ENCODE measurements around the gene IGF1.
"Not testable (repeated sequence)": the region's sequence is repeated elsewhere in the genome, so short reads cannot be mapped to it uniquely, and the experiment has no call there.

The IGF1 gene

GRCh38 chr12:102396276-102396675, 84.1 kb downstream of the IGF1 start:
- no peak for DNase-seq (ENCODE audit: insufficient read length, low spot score)
- FAIRE-seq = no peak

DNA sequence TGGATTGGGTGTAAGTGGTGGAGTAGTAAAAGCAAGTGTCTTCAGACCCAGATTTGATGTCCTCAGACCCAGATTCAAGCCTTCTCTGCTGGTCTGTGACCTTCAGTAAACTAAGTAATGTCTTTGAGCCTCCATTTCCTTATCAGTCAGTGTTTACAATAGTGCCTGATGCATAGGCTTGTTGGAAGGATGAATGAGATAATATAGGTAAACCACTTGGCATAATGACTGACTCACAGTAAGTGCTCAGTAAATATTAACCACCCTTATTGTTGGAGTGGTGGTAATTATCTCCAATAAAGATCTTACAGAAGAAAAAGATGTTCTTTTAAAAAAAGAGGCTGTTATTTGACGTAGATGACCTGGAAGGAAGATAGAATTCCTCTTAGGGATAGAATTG, 86.2 kb downstream of the IGF1 start:
- DNase-seq (ENCODE audit: insufficient read length, low spot score) (no peak), FAIRE-seq (no peak)

GRCh38 chr12:102390068-102390467, 90.3 kb downstream of the IGF1 start:
- FAIRE-seq (no peak), DNase-seq (ENCODE audit: insufficient read length, low spot score) (no peak)

DNA sequence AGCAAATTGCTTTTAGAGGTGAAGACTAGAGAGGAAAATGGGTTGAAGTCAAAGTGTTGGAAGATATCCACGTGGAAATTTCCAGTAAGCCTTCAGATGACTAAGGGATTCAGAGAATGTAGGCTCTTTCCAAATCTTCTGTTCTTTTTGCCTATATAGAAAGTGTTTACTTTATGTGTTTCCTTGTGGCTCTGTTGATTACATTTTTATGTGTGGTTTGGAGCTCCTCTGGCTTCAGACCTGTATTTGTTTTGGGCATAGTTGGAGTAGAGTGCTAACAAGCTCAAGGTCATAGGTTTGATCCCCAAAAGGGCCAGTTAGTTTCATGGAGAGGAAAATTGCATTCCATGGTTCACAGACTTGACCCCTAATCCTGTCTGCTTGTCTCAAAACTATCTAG, 91.9 kb downstream of the IGF1 start:
- DNase-seq (ENCODE audit: insufficient read length, low spot score) (no peak), FAIRE-seq (no peak)

GRCh38 chr12:102385343-102385742, 95.0 kb downstream of the IGF1 start:
- FAIRE-seq = no peak
- no peak for DNase-seq (ENCODE audit: insufficient read length, low spot score)

DNA sequence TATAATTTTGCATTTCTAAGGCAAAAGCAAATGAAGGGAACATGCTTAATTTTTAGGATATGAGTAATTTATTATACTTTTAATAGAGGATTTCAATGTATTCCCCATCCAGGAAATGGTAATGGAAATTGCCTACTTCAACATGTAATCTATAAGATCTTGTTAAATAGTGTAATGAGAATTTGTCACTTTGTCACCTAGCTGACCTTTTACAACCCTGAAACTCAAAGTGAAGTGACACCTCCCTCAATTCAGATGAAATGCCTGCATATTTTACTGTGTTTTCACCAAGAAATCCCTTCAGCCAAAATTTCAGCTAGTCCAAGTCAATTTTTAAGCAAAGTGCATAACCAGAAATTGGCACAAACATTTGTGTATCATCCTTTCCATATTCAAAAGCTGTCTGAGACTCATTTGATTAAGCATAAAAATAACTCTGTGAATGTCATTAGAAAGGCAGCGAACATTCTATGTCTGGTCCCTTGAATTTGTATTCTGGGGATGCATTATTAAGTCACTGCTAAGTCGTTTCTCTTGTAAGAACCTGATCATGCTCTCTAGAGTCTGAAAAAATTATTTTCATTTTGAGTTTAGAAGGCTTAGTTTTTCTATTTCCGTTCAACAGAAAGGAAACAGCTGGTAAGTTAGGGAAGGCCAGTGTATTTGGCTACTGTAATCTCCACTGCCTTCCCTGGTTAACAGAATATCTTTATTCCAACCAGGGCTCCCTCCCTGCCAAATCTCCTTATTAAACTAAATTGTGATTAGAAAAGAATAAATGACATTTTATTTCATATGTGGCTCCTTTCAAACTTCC, 100.8 kb downstream of the IGF1 start:
- no peak for FAIRE-seq
- no peak for DNase-seq (ENCODE audit: insufficient read length, low spot score)

DNA sequence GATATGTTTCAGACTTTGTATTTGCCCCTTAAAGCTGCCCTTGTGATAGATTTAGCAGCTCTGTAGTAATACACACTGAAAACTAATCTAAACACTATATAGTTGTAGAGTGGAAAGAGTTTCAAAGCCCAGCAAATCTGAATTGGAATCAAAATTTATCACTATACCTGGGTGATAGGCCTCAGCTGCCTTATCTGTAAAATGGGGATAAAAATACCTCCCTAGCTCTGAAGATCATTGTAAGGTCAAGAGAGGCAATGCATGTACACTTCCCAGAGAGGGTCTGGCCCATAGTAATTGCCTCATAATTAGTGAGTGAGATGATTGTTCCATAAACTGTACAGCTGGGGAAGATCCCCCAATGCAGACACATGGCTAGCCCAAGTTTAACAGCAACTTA, 103.6 kb downstream of the IGF1 start:
- DNase-seq (ENCODE audit: insufficient read length, low spot score) (no peak), FAIRE-seq (no peak)

- DNase-seq (ENCODE audit: insufficient read length, low spot score) (no peak), FAIRE-seq (no peak)
These were observed 104.1 kb downstream of the IGF1 start for GRCh38 chr12:102376181-102376747.

GRCh38 chr12:102374190-102374589, 106.2 kb downstream of the IGF1 start:
- FAIRE-seq (no peak), DNase-seq (ENCODE audit: insufficient read length, low spot score) (no peak)

GRCh38 chr12:102372087-102372486, 108.3 kb downstream of the IGF1 start:
- FAIRE-seq (no peak), DNase-seq (ENCODE audit: insufficient read length, low spot score) (no peak)

- FAIRE-seq (no peak), DNase-seq (ENCODE audit: insufficient read length, low spot score) (no peak)
These were observed 109.2 kb downstream of the IGF1 start for GRCh38 chr12:102371165-102371564.

DNA sequence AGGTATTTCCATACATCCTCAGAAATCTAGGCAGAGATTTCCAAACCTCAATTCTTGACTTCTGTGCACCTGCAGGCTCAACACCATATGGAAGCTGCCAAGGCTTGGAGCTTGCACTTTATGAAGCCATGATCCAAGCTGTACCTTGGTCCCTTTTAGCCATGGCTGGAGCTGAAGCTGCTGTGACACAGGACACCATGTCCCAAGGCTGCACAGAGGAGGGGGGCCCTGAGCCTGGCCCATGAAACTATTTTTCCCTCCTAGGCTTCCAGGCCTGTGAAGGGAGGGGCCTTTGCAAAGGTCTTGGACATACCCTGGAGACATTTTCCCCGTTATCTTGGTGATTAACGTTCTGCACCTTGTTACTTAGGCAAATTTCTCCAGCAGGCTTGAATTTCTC, 110.5 kb downstream of the IGF1 start:
- DNase-seq (ENCODE audit: insufficient read length, low spot score) (no peak), FAIRE-seq (no peak)

GRCh38 chr12:102365365-102365764, 115.0 kb downstream of the IGF1 start:
- DNase-seq (ENCODE audit: insufficient read length, low spot score) = no peak
- FAIRE-seq = no peak

DNA sequence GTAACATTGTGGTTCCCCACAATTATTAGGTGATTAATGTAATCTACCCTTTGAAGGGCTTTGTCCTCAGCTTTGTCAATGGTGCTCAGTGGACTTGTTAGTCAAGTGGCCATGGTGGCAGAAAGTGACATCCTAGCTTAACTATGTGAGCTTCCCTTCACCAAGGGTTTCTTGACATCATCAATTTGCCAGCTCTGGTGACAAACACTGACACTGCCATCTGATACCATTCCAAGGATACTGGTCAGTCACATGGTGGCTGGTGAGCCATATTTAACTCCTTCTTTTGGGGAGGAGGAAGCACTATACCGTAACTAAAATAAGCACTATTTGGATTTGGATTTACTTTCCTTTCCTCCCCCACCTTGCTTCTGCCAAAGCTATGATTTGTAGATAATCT, 115.7 kb downstream of the IGF1 start:
- DNase-seq (ENCODE audit: insufficient read length, low spot score) = no peak

DNA sequence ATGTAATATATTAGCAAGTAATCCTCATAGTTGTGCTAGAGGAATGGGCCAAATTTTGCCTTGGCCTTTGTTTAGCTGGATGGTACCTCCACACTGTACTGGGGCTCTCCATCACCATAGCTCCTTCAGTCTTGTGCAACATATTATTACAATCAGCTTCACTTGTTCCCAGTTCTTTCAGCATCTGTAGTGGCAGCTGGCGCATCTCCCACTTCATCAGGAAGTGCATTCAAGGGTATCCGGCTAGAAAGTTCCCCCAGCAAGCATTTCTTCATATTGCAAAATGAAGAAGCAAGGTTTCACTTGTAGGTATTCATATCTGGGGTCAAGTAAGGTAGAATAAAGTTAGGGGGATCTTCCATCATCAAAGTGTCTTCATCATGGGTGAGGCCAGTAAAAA, 123.7 kb downstream of the IGF1 start:
- DNase-seq (ENCODE audit: insufficient read length, low spot score) (no peak), FAIRE-seq (no peak)

More for the DNA sequence above, 115.7 kb downstream of the IGF1 start:
- FAIRE-seq = no peak

- DNase-seq (ENCODE audit: insufficient read length, low spot score); FAIRE-seq: not testable (repeated sequence)
These were observed 126.1 kb downstream of the IGF1 start for GRCh38 chr12:102354281-102354680.

DNA sequence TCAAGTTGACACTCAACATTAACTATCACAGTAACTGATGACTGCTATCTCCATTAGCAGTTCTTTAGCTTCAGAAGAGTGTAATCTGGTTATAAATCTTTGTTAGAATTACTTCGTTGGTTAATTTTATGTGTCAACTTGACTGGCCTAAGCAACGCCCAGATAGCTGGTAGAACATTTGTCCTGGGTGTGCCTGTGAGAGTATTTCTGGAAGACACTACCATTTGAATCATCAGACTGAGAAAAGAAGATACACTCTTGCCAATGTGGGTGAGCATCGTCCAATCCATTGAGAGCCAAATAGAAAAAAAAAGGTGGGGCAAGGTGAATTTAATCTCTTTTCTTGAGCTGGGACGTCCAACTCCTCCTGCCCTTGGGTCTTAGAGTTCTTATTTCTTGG, 129.0 kb downstream of the IGF1 start:
- no peak for FAIRE-seq
- DNase-seq (ENCODE audit: insufficient read length, low spot score) = no peak

- FAIRE-seq (no peak), DNase-seq (ENCODE audit: insufficient read length, low spot score) (no peak)
These were observed 130.3 kb downstream of the IGF1 start for GRCh38 chr12:102350070-102350469.

DNA sequence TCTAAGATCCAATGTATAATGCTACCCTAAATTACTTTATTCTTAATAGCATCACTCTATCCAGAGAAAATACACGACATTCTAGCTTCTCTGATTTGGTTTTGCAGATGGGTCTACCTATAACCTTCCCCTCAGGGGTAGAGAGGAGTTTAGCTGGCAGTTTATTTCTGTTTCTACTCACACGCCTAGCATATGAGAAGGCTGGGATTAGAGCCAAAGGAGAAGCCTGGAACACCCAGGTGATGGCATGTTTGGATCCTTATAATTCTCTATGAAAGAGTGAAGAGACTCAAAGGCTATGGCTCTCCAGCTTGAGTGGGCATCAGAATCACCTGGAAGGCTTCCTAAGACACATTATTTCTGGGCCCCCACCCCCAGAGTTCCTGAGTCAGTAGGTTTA, 131.3 kb downstream of the IGF1 start:
- FAIRE-seq = no peak
- DNase-seq (ENCODE audit: insufficient read length, low spot score) = no peak

DNA sequence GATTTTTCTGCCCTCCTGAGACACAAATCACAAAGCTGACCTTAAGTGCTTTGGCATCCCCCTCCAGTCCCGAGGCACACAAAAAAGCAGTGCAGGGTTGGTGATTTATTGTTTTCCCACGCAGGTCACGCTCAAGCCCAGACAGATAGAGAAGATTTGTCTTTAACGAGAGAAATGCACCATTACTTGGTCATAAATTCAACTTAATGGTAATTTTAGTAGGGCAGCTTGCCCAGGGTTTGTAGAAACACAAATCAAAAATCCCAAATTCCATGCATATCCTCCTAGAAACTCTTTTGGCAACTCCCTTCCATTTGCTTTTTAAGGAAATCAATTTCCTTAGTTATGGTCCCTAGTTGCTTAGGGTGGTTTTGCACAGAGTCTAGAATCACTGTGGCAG, 132.6 kb downstream of the IGF1 start:
- DNase-seq (ENCODE audit: insufficient read length, low spot score) (no peak), FAIRE-seq (no peak)
